ENCODE results near the gene ZDHHC4.
A peak's percentile ranks its signal among the peaks of the same experiment; 100 is the strongest.

The ZDHHC4 gene

GRCh38 chr7:6577369-6578113 is at the start of gene ZDHHC4:
Gene ZDHHC4, plus strand, starts transcription at chr7:6577454. Its CDS starts 3,108 bp downstream, at chr7:6580562.
- DNase-seq = peak in 55 of 56 donors; percentile 33 to 90 (median 70)

- DNase-seq = no peak
These were observed 48.7 kb upstream of the ZDHHC4 start for GRCh38 chr7:6528401-6529130.

- no peak for DNase-seq
These were observed 47.6 kb upstream of the ZDHHC4 start for GRCh38 chr7:6529643-6530042.

- peak in 1 of 56 donors; percentile 1 for DNase-seq
These were observed 46.4 kb upstream of the ZDHHC4 start for GRCh38 chr7:6530626-6531491.

GRCh38 chr7:6531492-6532279 is 45.6 kb upstream of the ZDHHC4 start:
- no peak for DNase-seq

- DNase-seq = no peak
These were observed 44.7 kb upstream of the ZDHHC4 start for GRCh38 chr7:6532516-6532915.

GRCh38 chr7:6533893-6534495 is 43.3 kb upstream of the ZDHHC4 start:
- DNase-seq = no peak

- peak in 20 of 56 donors; percentile 2 to 33 (median 12) for DNase-seq
These were observed 40.7 kb upstream of the ZDHHC4 start for GRCh38 chr7:6536262-6537260.

GRCh38 chr7:6542368-6542767 is 34.9 kb upstream of the ZDHHC4 start:
- DNase-seq = no peak

- DNase-seq = peak in 1 of 56 donors; percentile 12
These were observed 31.7 kb upstream of the ZDHHC4 start for GRCh38 chr7:6545398-6546126.

- DNase-seq = no peak
These were observed 30.6 kb upstream of the ZDHHC4 start for GRCh38 chr7:6546498-6547251.

GRCh38 chr7:6547400-6547799 is 29.9 kb upstream of the ZDHHC4 start:
- DNase-seq = no peak

- DNase-seq = no peak
These were observed 26.2 kb upstream of the ZDHHC4 start, which contains the start of gene GRID2IP for GRCh38 chr7:6551016-6551511. Gene GRID2IP, minus strand, starts transcription at chr7:6551461. Its CDS starts 25 bp downstream, at chr7:6551436.

- DNase-seq = no peak
These were observed 23.7 kb upstream of the ZDHHC4 start for GRCh38 chr7:6553448-6554044.

- no peak for DNase-seq
These were observed 22.4 kb upstream of the ZDHHC4 start for GRCh38 chr7:6554848-6555247.

- no peak for DNase-seq
These were observed 21.1 kb upstream of the ZDHHC4 start for GRCh38 chr7:6556196-6556595.

GRCh38 chr7:6558837-6559236 is 18.4 kb upstream of the ZDHHC4 start:
- peak in 2 of 56 donors; percentile 5 to 12 for DNase-seq

Measured in amygdala (tissue), 56 donors.